ENCODE data around the gene ZNF804B. TPM values are rescaled to one million over a fixed set of nuclear protein-coding genes. Genes with fewer than 3 reads are reported as not detected.

Gene ZNF804B
- not detected in 2 replicates for total RNA-seq (2021)
- Bru-seq, nascent RNA, result percentile 8 among the genes with signal in this experiment
- percentile 15 among the genes with signal in this experiment for BruChase-seq, experiment 1, labeled RNA remaining after a 2-hour chase
- BruChase-seq, experiment 2, labeled RNA remaining after a 6-hour chase, result percentile 15 among the genes with signal in this experiment
- long read RNA-seq, result 0 reads

- DNase-seq, result no peak
- Histone ChIP-seq H4K20me1 (ENCODE audit: insufficient read depth) (no peaks in the 10 kb centered on the region), H3K4me2 (no peak within 1 kb of the TSS), H3K79me2 (ENCODE audit: low read depth) (no peaks in the 10 kb centered on the region), H3K27me3 (ENCODE audit: insufficient read depth, low read depth) (no peaks in the 10 kb centered on the region), H3K4me1 (replicated peaks; ENCODE audit: insufficient read depth) (no peaks in the 10 kb centered on the region), H3K4me3 (no peak within 1 kb of the TSS), H3F3A (ENCODE audit: insufficient read depth, low read depth) (no peaks in the 10 kb centered on the region), H3K27ac (no peak within 1 kb of the TSS), H3K36me3 (ENCODE audit: low read depth) (no peaks in the 10 kb centered on the region), H3K9me3 (ENCODE audit: insufficient read depth, low read depth) (no peaks in the 10 kb centered on the region), H2AFZ (no peak within 1 kb of the TSS), H3K9me2 (ENCODE audit: insufficient read depth) (no peaks in the 10 kb centered on the region)
- ChIA-PET CTCF (no interaction called here), POLR2A (ENCODE audit: unreplicated experiment) (no interaction called here)
- no peak for TF ChIP-seq EZH2 (IDR thresholded peaks at IDR 0.05; ENCODE audit: low read depth)
- no peak for TF ChIP-seq CTCF (conservative IDR thresholded peaks at IDR 0.05)
- BruUV-seq (replicated peaks), result no TSS peak
- intact Hi-C loops (cut with micrococcal nuclease; ENCODE audit: unreplicated experiment), result no loop called here
These were observed at the start of gene ZNF804B for GRCh38 chr7:88759230-88760135. TSS of gene ZNF804B (plus strand) at chr7:88759700. CDS start at chr7:88759977, 277 bp downstream.

GRCh38 chr7:88735920-88736319 lies 23.6 kb upstream of the ZNF804B start:
- CTCF ChIA-PET, result no interaction called here
- POLR2A ChIA-PET (ENCODE audit: unreplicated experiment), result no interaction called here

GRCh38 chr7:88737632-88738031 lies 21.9 kb upstream of the ZNF804B start:
- Histone ChIP-seq H3K4me1 (replicated peaks; ENCODE audit: insufficient read depth) (no peaks in the 10 kb centered on the region), H3K36me3 (ENCODE audit: low read depth) (no peaks in the 10 kb centered on the region), H3K9me3 (ENCODE audit: insufficient read depth, low read depth) (no peaks in the 10 kb centered on the region), H3K9me2 (ENCODE audit: insufficient read depth) (no peaks in the 10 kb centered on the region), H3K4me2 (no peak overlapping the region), H3F3A (ENCODE audit: insufficient read depth, low read depth) (no peaks in the 10 kb centered on the region), H4K20me1 (ENCODE audit: insufficient read depth) (no peaks in the 10 kb centered on the region), H3K27me3 (ENCODE audit: insufficient read depth, low read depth) (no peaks in the 10 kb centered on the region), H2AFZ (no peak overlapping the region), H3K4me3 (no peak overlapping the region), H3K79me2 (ENCODE audit: low read depth) (no peaks in the 10 kb centered on the region), H3K27ac (no peak overlapping the region)
- no peak for TF ChIP-seq EZH2 (IDR thresholded peaks at IDR 0.05; ENCODE audit: low read depth)
- TF ChIP-seq CTCF (conservative IDR thresholded peaks at IDR 0.05), result no peak
- intact Hi-C loops (cut with micrococcal nuclease; ENCODE audit: unreplicated experiment), result no loop called here
- no peak for DNase-seq
- CTCF ChIA-PET, result no interaction called here
- POLR2A ChIA-PET (ENCODE audit: unreplicated experiment), result no interaction called here
- BruUV-seq (replicated peaks), result no TSS peak

More at GRCh38 chr7:88735920-88736319, 23.6 kb upstream of the ZNF804B start:
- H3K36me3 ChIP-seq (ENCODE audit: low read depth), result no peaks in the 10 kb centered on the region
- H3K79me2 ChIP-seq (ENCODE audit: low read depth), result no peaks in the 10 kb centered on the region
- intact Hi-C loops (cut with micrococcal nuclease; ENCODE audit: unreplicated experiment), result no loop called here
- no peak for TF ChIP-seq EZH2 (IDR thresholded peaks at IDR 0.05; ENCODE audit: low read depth)
- TF ChIP-seq CTCF (conservative IDR thresholded peaks at IDR 0.05), result no peak
- no peak for DNase-seq
- H3F3A ChIP-seq (ENCODE audit: insufficient read depth, low read depth), result no peaks in the 10 kb centered on the region
- no peak overlapping the region for H3K27ac ChIP-seq
- H3K27me3 ChIP-seq (ENCODE audit: insufficient read depth, low read depth), result no peaks in the 10 kb centered on the region
- no TSS peak for BruUV-seq (replicated peaks)
- H3K9me2 ChIP-seq (ENCODE audit: insufficient read depth), result no peaks in the 10 kb centered on the region
- H2AFZ ChIP-seq, result no peak overlapping the region
- H3K9me3 ChIP-seq (ENCODE audit: insufficient read depth, low read depth), result no peaks in the 10 kb centered on the region
- no peaks in the 10 kb centered on the region for H4K20me1 ChIP-seq (ENCODE audit: insufficient read depth)
- H3K4me3 ChIP-seq, result no peak overlapping the region
- H3K4me1 ChIP-seq (replicated peaks; ENCODE audit: insufficient read depth), result no peaks in the 10 kb centered on the region
- H3K4me2 ChIP-seq, result no peak overlapping the region
